ENCODE measurements around the gene MAPK9. TPM values are rescaled to one million over a fixed set of nuclear protein-coding genes. Genes with fewer than 3 reads are reported as not detected.

Gene MAPK9
- total and polyA plus RNA-seq, 11 donors = 15.2 to 51.3 (median 41.2) TPM

- Histone ChIP-seq H3K27me3 (no peaks in the 10 kb centered on the region), H3K4me1 (no peaks in the 10 kb centered on the region), H3K27ac (no peak overlapping the region), H3K4me3 (no peak overlapping the region), H3K9me3 (peaks cover 0 to 95% (median 66%) of the 10 kb centered on the region in 12 donors), H3K36me3 (peaks cover 0 to 10% (median 0%) of the 10 kb centered on the region in 9 donors)
- TF ChIP-seq, protein P1, sequence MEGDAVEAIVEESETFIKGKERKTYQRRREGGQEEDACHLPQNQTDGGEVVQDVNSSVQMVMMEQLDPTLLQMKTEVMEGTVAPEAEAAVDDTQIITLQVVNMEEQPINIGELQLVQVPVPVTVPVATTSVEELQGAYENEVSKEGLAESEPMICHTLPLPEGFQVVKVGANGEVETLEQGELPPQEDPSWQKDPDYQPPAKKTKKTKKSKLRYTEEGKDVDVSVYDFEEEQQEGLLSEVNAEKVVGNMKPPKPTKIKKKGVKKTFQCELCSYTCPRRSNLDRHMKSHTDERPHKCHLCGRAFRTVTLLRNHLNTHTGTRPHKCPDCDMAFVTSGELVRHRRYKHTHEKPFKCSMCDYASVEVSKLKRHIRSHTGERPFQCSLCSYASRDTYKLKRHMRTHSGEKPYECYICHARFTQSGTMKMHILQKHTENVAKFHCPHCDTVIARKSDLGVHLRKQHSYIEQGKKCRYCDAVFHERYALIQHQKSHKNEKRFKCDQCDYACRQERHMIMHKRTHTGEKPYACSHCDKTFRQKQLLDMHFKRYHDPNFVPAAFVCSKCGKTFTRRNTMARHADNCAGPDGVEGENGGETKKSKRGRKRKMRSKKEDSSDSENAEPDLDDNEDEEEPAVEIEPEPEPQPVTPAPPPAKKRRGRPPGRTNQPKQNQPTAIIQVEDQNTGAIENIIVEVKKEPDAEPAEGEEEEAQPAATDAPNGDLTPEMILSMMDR (IDR thresholded peaks at IDR 0.05) = no peak
- DNase-seq (no peak), ATAC-seq (no peak)
- intact Hi-C loops (cut with DNase I) = no loop called here
- WGBS, 4 donors = 94 to 95% (median 95%) methylated on average over 10 to 11 of the region's 11 CpGs
Measured at GRCh38 chr5:180222056-180222455, 69.8 kb downstream of the MAPK9 start.

DNA sequence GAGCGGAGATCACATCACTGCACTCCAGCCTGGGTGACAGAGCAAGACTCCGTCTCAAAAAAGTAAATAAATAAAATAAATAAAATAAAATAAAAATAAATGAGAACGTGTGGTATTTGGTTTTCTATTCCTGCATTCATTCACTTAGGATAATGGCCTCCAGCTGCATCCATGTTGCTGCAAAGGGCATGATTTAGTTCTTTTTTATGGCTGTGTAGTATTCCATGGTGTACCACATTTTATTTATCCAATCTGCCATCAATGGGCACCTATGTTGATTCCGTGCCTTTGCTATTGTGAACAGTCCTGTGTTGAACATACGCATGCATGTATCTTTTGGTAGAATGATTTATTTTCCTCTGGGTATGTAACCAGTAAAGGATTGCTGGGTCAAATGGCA is 74.1 kb downstream of the MAPK9 start:
- H3K36me3 ChIP-seq = no peaks in the 10 kb centered on the region
- intact Hi-C loops (cut with DNase I) = no loop called here
- H3K9me3 ChIP-seq = peaks cover 0 to 73% (median 51%) of the 10 kb centered on the region in 12 donors
- H3K4me3 ChIP-seq = no peak overlapping the region
- no peak overlapping the region for H3K27ac ChIP-seq
- 94 to 98% (median 94%) methylated on average over 5 of the region's 5 CpGs for WGBS, 4 donors
- no peaks in the 10 kb centered on the region for H3K27me3 ChIP-seq
- DNase-seq = no peak
- no peak for ATAC-seq
- H3K4me1 ChIP-seq = no peaks in the 10 kb centered on the region
- TF ChIP-seq POLR2A (IDR thresholded peaks at IDR 0.05) = no peak
- TF ChIP-seq, protein P1 (IDR thresholded peaks at IDR 0.05) = no peak

GRCh38 chr5:180216646-180217171 is 75.2 kb downstream of the MAPK9 start:
- H3K27ac ChIP-seq = no peak overlapping the region
- no peaks in the 10 kb centered on the region for H3K4me1 ChIP-seq
- intact Hi-C loops (cut with DNase I) = no loop called here
- peaks cover 0 to 62% (median 41%) of the 10 kb centered on the region in 12 donors for H3K9me3 ChIP-seq
- no peak for ATAC-seq
- no peak for DNase-seq
- no peaks in the 10 kb centered on the region for H3K36me3 ChIP-seq
- no peak overlapping the region for H3K4me3 ChIP-seq
- WGBS, 4 donors = 92 to 97% (median 93%) methylated on average over 15 of the region's 15 CpGs
- no peak for TF ChIP-seq POLR2A (IDR thresholded peaks at IDR 0.05)
- TF ChIP-seq, protein P1 (IDR thresholded peaks at IDR 0.05) = no peak
- peaks cover 0 to 5% (median 0%) of the 10 kb centered on the region in 9 donors for H3K27me3 ChIP-seq

DNA sequence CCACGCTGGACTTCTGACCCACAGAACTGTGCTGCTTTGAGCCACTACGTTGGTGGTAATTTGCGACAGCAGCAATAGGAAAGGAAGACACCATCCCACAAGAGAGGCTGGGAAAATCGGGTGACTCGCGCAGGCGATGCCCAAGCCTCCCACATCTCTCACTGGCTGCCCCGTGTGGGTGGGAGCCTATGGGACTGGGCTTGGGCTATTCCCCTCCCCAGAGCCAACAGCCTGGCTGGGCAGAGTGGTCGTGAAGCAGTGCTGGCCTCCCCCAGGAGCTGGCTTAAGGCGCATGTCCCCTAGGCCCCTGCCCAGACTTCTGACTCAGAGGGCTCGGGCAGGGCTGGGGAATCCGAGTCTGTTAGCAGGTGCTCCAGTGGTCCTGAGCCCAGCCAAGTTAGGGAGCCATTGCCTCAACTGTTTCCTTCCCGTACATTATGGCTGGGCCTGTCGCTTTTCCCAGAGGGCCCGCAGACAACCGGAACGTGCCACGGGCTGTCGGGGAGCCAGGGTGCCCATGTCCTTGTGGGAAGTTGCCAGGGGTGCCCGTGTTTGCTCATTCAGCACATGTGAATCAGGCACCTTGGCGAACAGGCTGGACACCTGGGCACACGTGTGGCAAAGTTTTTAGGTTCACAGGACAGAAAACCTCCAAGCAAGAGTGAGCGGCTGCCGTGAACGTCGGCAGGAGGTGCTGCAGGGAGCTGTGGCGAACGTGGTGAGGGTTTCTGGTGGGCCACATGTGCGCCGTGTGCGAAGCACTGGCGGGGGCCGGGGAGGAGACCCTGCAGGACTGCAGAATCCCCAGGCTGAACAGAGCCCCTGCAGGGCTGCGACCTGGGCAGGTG is 75.9 kb downstream of the MAPK9 start:
- intact Hi-C loops (cut with DNase I) = no loop called here
- no peak for ATAC-seq
- no peak for TF ChIP-seq POLR2A (IDR thresholded peaks at IDR 0.05)
- TF ChIP-seq, protein P1 (IDR thresholded peaks at IDR 0.05) = no peak
- H3K4me1 ChIP-seq = no peaks in the 10 kb centered on the region
- H3K36me3 ChIP-seq = no peaks in the 10 kb centered on the region
- peaks cover 0 to 11% (median 0%) of the 10 kb centered on the region in 9 donors for H3K27me3 ChIP-seq
- no peak overlapping the region for H3K4me3 ChIP-seq
- no peak for DNase-seq
- H3K27ac ChIP-seq = no peak overlapping the region
- 88 to 95% (median 91%) methylated on average over 31 to 34 of the region's 34 CpGs for WGBS, 4 donors
- H3K9me3 ChIP-seq = peaks cover 0 to 55% (median 37%) of the 10 kb centered on the region in 12 donors

All from heart left ventricle (tissue), 16 donors.